AG04449 (cell line): Measurements from ENCODE around the gene ZFP3.

Experiments
- CTCF ChIA-PET: fragments of 350-600 bp; formaldehyde crosslinking; extraction: SDS; loops from one replicate; lab custom pipeline; 2021; ENCODE audit warnings: antibody characterized with exemption; lab: Yijun Ruan, JAX
- POLR2A ChIA-PET: fragments of 400-600, 350-600 bp; formaldehyde crosslinking; extraction: SDS; loops from one replicate; lab custom pipeline; 2020; ENCODE audit warnings: antibody characterized with exemption, inconsistent platforms; lab: Yijun Ruan, JAX
- DNase-seq: peaks from one replicate; pipeline ENCODE4 v3.0.0-alpha.2; 2010; ENCODE audit warnings: low read depth, low spot score
- H3K4me3 ChIP-seq: 2 replicates; pipeline ENCODE4 v1.5.1; 2011; ENCODE audit warnings: low read depth, mild to moderate bottlenecking, control low read depth, low read length
- TF ChIP-seq, protein P1 (sequence below): IDR thresholded peaks from one replicate; pipeline ENCODE4 v1.5.1; 2011; ENCODE audit warnings: mild to moderate bottlenecking, moderate library complexity, low read length, control low read depth, inconsistent platforms; ENCODE audit not compliant: insufficient read depth; ENCODE audit errors: missing control alignments

The ZFP3 gene

DNA sequence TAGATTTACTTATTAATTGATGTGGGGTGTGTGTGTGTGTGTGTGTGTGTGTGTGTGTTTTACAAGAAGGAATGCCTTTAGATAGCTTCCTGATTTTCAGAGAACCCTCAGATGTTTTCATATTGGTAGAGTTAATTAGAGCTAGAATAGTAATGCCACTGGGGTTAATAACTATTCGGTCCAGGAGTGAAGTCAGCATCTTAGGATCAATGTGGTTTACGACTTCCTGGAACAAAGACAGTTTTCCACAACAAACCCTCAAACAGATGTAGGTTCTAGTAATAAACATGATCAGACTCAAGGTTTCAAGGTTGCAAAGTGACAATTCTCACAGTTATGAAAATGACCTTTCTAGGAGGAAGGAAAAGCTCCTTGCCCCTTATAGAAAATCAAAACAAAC is 30.8 kb upstream of the ZFP3 start:
- H3K4me3 ChIP-seq: no peak overlapping the region
- no peak for DNase-seq
- CTCF ChIA-PET: interaction anchor here (1.1 kb wide), 1 partner anchor 14 kb away, joined by 4 read pairs; no protein-coding TSS in a partner anchor
- TF ChIP-seq, protein P1, sequence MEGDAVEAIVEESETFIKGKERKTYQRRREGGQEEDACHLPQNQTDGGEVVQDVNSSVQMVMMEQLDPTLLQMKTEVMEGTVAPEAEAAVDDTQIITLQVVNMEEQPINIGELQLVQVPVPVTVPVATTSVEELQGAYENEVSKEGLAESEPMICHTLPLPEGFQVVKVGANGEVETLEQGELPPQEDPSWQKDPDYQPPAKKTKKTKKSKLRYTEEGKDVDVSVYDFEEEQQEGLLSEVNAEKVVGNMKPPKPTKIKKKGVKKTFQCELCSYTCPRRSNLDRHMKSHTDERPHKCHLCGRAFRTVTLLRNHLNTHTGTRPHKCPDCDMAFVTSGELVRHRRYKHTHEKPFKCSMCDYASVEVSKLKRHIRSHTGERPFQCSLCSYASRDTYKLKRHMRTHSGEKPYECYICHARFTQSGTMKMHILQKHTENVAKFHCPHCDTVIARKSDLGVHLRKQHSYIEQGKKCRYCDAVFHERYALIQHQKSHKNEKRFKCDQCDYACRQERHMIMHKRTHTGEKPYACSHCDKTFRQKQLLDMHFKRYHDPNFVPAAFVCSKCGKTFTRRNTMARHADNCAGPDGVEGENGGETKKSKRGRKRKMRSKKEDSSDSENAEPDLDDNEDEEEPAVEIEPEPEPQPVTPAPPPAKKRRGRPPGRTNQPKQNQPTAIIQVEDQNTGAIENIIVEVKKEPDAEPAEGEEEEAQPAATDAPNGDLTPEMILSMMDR: no peak
- POLR2A ChIA-PET: no interaction called here

DNA sequence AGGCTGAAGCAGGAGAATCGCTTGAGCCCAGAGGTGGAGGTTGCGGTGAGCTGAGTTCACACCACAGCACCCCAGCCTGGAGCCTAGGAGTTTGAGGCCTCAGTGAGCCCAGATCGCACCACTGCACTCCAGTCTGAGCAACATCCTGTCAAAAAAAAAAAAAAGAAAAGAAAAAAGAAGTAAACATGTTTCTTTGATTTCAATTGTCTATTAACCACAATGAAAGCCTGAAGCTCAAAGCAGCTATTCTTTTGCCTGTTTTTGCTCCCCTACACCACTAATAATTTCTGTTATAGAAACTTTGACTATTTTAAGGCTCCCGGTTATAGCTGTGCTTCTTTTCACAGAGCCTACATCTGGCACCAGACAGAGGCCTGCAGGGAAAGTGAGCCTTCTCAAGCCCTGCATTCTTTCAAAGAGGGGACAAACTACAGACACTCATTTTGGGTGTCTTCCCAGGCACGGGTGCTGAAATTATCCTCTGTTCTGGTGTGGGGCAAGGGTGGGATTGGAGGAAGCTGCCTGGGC is 28.9 kb upstream of the ZFP3 start:
- ChIA-PET POLR2A (no interaction called here), CTCF (interaction anchor here (1.1 to 2.4 kb wide), 5 partner anchors 12 to 140 kb away, joined by 3 to 8 read pairs (median 4); no protein-coding TSS in a partner anchor)
- TF ChIP-seq, protein P1: no peak
- no peak overlapping the region for H3K4me3 ChIP-seq
- DNase-seq: no peak

DNA sequence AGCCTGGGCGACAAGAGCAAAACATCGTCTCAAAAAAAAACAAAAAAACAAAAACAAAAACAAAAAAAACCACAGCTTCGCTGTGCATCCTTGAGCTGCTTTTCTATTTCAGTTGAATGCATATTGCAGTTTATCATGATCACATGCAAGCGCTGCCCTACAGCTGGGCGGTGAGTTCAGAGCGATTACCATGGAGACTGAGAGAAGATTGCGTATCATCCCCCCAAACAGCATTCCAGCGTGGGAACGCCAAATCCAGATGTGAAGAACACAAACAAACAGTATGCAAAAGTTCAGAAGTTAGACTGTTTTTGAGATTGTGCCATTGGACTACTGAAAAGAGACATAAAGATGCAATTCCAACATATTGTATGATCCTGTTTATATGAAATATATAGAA is 28.0 kb upstream of the ZFP3 start:
- ChIA-PET POLR2A (no interaction called here), CTCF (interaction anchor here (1.1 to 2.4 kb wide), 4 partner anchors 12 to 69 kb away, joined by 3 to 8 read pairs (median 5); no protein-coding TSS in a partner anchor)
- DNase-seq: no peak
- H3K4me3 ChIP-seq: no peak overlapping the region
- TF ChIP-seq, protein P1: no peak

DNA sequence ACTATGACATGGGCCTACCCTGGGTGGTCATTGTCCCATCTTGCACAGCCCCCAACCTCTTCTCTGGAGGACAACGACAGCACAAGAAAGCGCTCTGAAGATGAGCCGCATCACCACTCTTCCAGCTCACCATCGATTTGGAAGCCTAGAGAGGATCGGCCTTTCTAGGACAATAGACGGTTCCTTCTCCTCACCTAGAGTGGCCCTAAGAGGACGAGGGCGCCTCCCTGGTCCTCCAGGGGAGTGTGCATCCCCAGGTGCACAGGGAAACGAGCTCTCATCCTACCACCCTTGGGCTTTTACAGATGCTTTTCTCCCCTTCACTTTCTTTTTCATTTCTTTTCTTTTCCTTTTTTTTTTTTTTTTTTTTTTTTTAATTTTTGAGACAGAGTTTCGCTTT is 22.7 kb upstream of the ZFP3 start:
- POLR2A ChIA-PET: no interaction called here
- no peak for DNase-seq
- H3K4me3 ChIP-seq: no peak overlapping the region
- TF ChIP-seq, protein P1: no peak
- CTCF ChIA-PET: interaction anchor here (0.6 to 1.1 kb wide), 2 partner anchors 9 to 10 kb away, joined by 3 read pairs; no protein-coding TSS in a partner anchor

DNA sequence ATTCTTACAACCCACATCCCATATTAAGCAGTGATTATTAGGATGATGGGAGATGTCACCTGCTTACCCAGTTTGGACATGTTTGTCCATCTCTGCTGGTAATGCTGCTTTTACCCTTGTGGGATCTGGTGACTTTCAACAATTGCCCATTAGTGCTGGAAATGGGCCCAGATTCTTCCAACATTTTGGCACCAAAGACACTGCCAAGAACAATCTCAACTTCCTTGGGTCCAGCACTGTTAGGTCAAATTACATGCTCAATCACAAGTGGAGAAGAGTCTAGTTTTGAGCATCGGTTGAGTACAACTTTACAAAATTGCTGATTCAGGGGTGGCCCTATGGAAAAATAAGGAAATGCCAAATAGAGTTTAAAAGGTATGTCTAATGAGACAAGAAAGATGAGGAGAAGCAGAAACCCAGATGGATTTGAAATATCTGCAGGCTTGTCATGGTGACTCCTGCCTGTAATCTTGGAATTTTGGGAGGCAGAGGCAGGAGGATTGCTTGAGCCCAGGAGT is 13.0 kb upstream of the ZFP3 start:
- TF ChIP-seq, protein P1: no peak
- no peak for DNase-seq
- ChIA-PET CTCF (interaction anchor here (1.1 to 10.3 kb wide), 3 partner anchors 85 to 155 kb away, joined by 3 to 93 read pairs (median 77); no protein-coding TSS in a partner anchor), POLR2A (no interaction called here)
- H3K4me3 ChIP-seq: no peak overlapping the region

DNA sequence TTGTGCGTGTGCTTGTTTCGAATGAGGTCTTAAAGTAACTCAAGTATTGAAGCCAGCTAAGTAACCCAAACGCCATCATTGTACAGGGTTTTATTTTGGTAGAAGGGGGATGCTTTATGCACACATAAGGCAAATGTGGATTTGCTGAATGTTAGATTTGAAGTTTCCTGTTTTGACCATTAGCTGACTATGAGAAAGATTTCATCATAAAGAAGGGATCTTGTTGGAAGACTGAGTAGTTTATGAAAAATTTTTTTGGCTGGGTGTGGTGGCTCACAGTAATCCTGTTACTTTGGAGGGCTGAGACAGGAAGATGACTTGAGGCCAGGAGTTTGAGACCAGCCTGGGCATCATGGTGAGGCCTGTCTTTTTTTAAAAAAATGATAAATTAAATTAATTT is 10.0 kb upstream of the ZFP3 start:
- TF ChIP-seq, protein P1: no peak
- H3K4me3 ChIP-seq: no peak overlapping the region
- ChIA-PET POLR2A (no interaction called here), CTCF (interaction anchor here (0.6 to 10.3 kb wide), 9 partner anchors 11 to 358 kb away, joined by 3 to 93 read pairs (median 4); partner anchors contain the start of genes ARRB2 and CHRNE)
- DNase-seq: no peak
